ENCODE data around the gene DDX6. TPM values are rescaled to one million over a fixed set of nuclear protein-coding genes. Genes with fewer than 3 reads are reported as not detected.
"Not testable (repeated sequence)": the region's sequence is repeated elsewhere in the genome, so short reads cannot be mapped to it uniquely, and the experiment has no call there.

The DDX6 gene, protein sequence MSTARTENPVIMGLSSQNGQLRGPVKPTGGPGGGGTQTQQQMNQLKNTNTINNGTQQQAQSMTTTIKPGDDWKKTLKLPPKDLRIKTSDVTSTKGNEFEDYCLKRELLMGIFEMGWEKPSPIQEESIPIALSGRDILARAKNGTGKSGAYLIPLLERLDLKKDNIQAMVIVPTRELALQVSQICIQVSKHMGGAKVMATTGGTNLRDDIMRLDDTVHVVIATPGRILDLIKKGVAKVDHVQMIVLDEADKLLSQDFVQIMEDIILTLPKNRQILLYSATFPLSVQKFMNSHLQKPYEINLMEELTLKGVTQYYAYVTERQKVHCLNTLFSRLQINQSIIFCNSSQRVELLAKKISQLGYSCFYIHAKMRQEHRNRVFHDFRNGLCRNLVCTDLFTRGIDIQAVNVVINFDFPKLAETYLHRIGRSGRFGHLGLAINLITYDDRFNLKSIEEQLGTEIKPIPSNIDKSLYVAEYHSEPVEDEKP
- 134 TPM for total RNA-seq
- long read RNA-seq, full-length matches to known transcripts: 2 of 14 reads
- long read RNA-seq, partial matches to known transcripts: 2 of 14 reads
- long read RNA-seq, other reads (novel, unspliced or antisense): 10 of 14 reads

- intact Hi-C loops (cut with micrococcal nuclease): no loop called here
- Histone ChIP-seq H3K4me3 (peak within 1 kb of the TSS; percentile 96), H3K4me1 (peaks cover 60% of the 10 kb centered on the region)
Observed at GRCh38 chr11:118791111-118791960, at the start of gene DDX6. DDX6 (minus strand) TSS chr11:118791164; CDS start chr11:118786251, 4,913 bp downstream.

DNA sequence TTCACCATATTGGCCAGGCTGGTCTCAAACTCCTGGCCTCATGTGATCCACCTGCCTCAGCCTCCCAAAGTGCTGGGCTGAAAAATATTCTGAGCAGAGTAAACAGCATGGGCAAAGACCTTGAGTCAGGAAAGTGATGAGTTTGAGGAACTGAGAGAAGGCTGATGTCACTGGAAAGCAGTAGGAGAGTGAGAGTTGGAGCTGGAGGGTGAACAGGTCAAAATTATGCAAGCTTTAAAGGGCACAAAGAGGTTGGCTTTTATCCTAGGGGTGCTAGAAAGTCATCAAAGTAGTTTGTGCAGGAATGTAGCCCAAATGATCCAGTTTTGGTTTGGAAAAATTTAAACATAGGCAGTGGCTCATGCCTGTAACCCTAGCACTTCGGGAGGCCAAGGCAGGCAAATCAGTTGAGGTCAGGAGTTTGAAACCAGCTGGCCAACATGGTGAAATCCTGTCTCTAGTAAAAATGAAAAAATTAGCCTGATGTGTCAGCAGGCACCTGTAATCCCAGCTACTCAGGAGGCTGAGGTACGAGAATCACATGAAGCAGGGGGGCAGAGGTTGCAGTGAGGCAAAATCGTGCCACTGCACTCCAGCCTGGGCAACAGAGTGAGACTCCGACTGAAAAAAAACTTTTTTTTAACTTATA is 48.1 kb upstream of the DDX6 start:
- no peak for DNase-seq
- intact Hi-C loops (cut with micrococcal nuclease): no loop called here
- H3K27ac ChIP-seq (replicated peaks): no peak overlapping the region
- TF ChIP-seq CTCF (IDR thresholded peaks at IDR 0.05; ENCODE audit: borderline replicate concordance): no peak
- H3K36me3 ChIP-seq: no peaks in the 10 kb centered on the region
- no peaks in the 10 kb centered on the region for H3K9me3 ChIP-seq (replicated peaks)
- H3K27me3 ChIP-seq (ENCODE audit: low read depth): no peaks in the 10 kb centered on the region
- no peak overlapping the region for H3K4me3 ChIP-seq
- no peaks in the 10 kb centered on the region for H3K4me1 ChIP-seq

More at GRCh38 chr11:118791111-118791960, at the start of gene DDX6:
- no peaks in the 10 kb centered on the region for H3K27me3 ChIP-seq (ENCODE audit: low read depth)
- peak; percentile 44 for TF ChIP-seq CTCF (IDR thresholded peaks at IDR 0.05; ENCODE audit: borderline replicate concordance)
- H3K9me3 ChIP-seq (replicated peaks): no peaks in the 10 kb centered on the region
- H3K27ac ChIP-seq (replicated peaks): peak within 1 kb of the TSS; percentile 99
- peak; percentile 93 for DNase-seq
- no peaks in the 10 kb centered on the region for H3K36me3 ChIP-seq

DNA sequence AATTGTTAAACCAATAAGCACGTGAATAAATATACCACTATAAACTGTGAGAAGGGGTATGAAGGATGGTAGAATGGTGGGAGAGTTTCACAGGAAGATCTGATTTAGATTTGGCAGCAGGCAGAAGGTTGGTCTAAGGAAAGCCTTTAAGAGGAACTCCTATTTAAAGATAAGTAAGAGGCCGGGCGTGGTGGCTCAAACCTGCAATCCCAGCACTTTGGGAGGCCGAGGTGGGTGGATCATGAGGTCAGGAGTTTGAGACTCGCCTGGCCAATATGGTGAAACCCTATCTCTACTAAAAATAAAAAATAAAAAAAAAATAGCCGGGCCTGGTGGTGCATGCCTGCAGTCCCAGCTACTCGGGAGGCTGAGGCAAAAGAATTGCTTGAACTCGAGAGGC is 46.9 kb upstream of the DDX6 start:
- no peak for DNase-seq
- Histone ChIP-seq H3K36me3 (no peaks in the 10 kb centered on the region), H3K9me3 (replicated peaks) (no peaks in the 10 kb centered on the region), H3K4me3 (no peak overlapping the region), H3K4me1 (no peaks in the 10 kb centered on the region), H3K27ac (replicated peaks) (no peak overlapping the region), H3K27me3 (ENCODE audit: low read depth) (no peaks in the 10 kb centered on the region)
- intact Hi-C loops (cut with micrococcal nuclease): no loop called here
- TF ChIP-seq CTCF (IDR thresholded peaks at IDR 0.05; ENCODE audit: borderline replicate concordance): no peak

- no peak for DNase-seq
- H3K27ac ChIP-seq (replicated peaks): no peak overlapping the region
- H3K4me1 ChIP-seq: no peaks in the 10 kb centered on the region
- H3K27me3 ChIP-seq (ENCODE audit: low read depth): no peaks in the 10 kb centered on the region
- no peak for TF ChIP-seq CTCF (IDR thresholded peaks at IDR 0.05; ENCODE audit: borderline replicate concordance)
- no peaks in the 10 kb centered on the region for H3K36me3 ChIP-seq
- no peak overlapping the region for H3K4me3 ChIP-seq
- H3K9me3 ChIP-seq (replicated peaks): no peaks in the 10 kb centered on the region
- intact Hi-C loops (cut with micrococcal nuclease): no loop called here
Observed at GRCh38 chr11:118834427-118835028, 43.6 kb upstream of the DDX6 start.

DNA sequence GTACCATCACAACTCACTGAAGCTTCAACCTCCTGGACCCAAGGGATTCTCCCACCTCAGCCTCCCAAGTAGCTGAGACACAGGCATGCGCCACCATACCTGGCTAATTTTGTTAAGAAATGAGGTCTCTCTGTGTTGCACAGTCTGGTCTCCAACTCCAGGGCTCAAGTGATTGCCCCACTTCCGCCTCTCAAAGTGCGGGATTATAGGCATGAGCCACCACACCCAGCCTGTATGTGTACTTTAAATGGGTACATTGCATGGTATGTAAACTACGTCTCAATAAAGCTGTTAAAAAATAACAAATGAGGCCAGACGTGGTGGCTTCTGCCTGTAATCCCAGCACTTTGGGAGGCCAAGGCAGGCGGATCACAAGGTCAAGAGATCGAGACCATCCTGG is 36.2 kb upstream of the DDX6 start:
- intact Hi-C loops (cut with micrococcal nuclease): no loop called here
- no peak overlapping the region for H3K27ac ChIP-seq (replicated peaks)
- DNase-seq: no peak

GRCh38 chr11:118822936-118823510 is 32.1 kb upstream of the DDX6 start:
- H3K36me3 ChIP-seq; H3K27ac ChIP-seq (replicated peaks); H3K4me3 ChIP-seq; H3K27me3 ChIP-seq (ENCODE audit: low read depth); intact Hi-C loops (cut with micrococcal nuclease); DNase-seq; H3K4me1 ChIP-seq; H3K9me3 ChIP-seq (replicated peaks): not testable (repeated sequence)

More for the DNA sequence above, 36.2 kb upstream of the DDX6 start:
- H3K27me3 ChIP-seq (ENCODE audit: low read depth): no peaks in the 10 kb centered on the region
- no peaks in the 10 kb centered on the region for H3K9me3 ChIP-seq (replicated peaks)
- H3K4me1 ChIP-seq: no peaks in the 10 kb centered on the region
- H3K4me3 ChIP-seq: no peak overlapping the region
- H3K36me3 ChIP-seq: no peaks in the 10 kb centered on the region
- no peak for TF ChIP-seq CTCF (IDR thresholded peaks at IDR 0.05; ENCODE audit: borderline replicate concordance)
